Activated CD4-positive, alpha-beta memory T cell treated with anti-CD3 and anti-CD28 coated beads, Interleukin-2, amount 10 ng/mL, durations not matched to agents 7 days and 5 days (primary cell): ENCODE results near the gene MYLK. TPM values are rescaled to one million over a fixed set of nuclear protein-coding genes. Genes with fewer than 3 reads are reported as not detected.

Experiments
- CTCF ChIA-PET: fragments of 350-600 bp; sonication (Branson Sonifier 250); formaldehyde crosslinking; loops from one replicate; lab custom pipeline; 2021; ENCODE audit warnings: antibody characterized with exemption, inconsistent platforms; lab: Charles Lee
- POLR2A ChIA-PET: fragments of 350-600 bp; sonication (Branson Sonifier 250); formaldehyde crosslinking; loops from one replicate; lab custom pipeline; 2021; ENCODE audit warnings: antibody characterized with exemption; lab: Charles Lee
- DNase-seq: peaks from one replicate; pipeline ENCODE4 v3.0.0-alpha.2; 2020
- H3K27ac Mint-ChIP-seq: one replicate; pipeline ENCODE4 v1.8.0; 2021; ENCODE audit warnings: mild to moderate bottlenecking, mixed read lengths
- H3K27me3 Mint-ChIP-seq: one replicate; pipeline ENCODE4 v1.8.0; 2021; ENCODE audit warnings: mixed read lengths
- H3K36me3 Mint-ChIP-seq: one replicate; pipeline ENCODE4 v1.8.0; 2021; ENCODE audit warnings: low read depth, mixed read lengths
- H3K4me1 Mint-ChIP-seq: one replicate; pipeline ENCODE4 v1.8.0; 2021; ENCODE audit warnings: mixed read lengths
- H3K4me3 Mint-ChIP-seq: one replicate; pipeline ENCODE4 v1.8.0; 2021; ENCODE audit warnings: mild to moderate bottlenecking, mixed read lengths
- H3K9me3 Mint-ChIP-seq: one replicate; pipeline ENCODE4 v1.8.0; 2021; ENCODE audit warnings: mixed read lengths
- total RNA-seq, 2 experiments: library from RNA; stranded (reverse); gene quantifications; one replicate each; pipeline ENCODE4 v1.2.3, GENCODE V29; 2021

The MYLK gene
- total RNA-seq, 2 experiments from 2014 or later: 0.50 to 0.68 TPM

- Mint-ChIP-seq H3K9me3 (no peaks in the 10 kb centered on the region), H3K36me3 (no peaks in the 10 kb centered on the region), H3K27ac (no peak overlapping the region), H3K27me3 (peaks cover 6% of the 10 kb centered on the region), H3K4me3 (no peak overlapping the region), H3K4me1 (no peaks in the 10 kb centered on the region)
- POLR2A ChIA-PET: no interaction called here
- no peak for DNase-seq
- CTCF ChIA-PET: no interaction called here
Observed at GRCh38 chr3:123694366-123695087, 189.6 kb downstream of the MYLK start.

- CTCF ChIA-PET: no interaction called here
- POLR2A ChIA-PET: no interaction called here
- Mint-ChIP-seq H3K27me3 (peaks cover 6% of the 10 kb centered on the region), H3K27ac (no peak overlapping the region), H3K36me3 (no peaks in the 10 kb centered on the region), H3K4me3 (no peak overlapping the region), H3K9me3 (no peaks in the 10 kb centered on the region), H3K4me1 (no peaks in the 10 kb centered on the region)
- DNase-seq: no peak
Observed at GRCh38 chr3:123693584-123694190, 190.4 kb downstream of the MYLK start.

GRCh38 chr3:123692671-123693070, 191.5 kb downstream of the MYLK start:
- ChIA-PET POLR2A (no interaction called here), CTCF (no interaction called here)
- H3K9me3 Mint-ChIP-seq: no peaks in the 10 kb centered on the region
- H3K4me3 Mint-ChIP-seq: no peak overlapping the region
- H3K4me1 Mint-ChIP-seq: no peaks in the 10 kb centered on the region
- peaks cover 6% of the 10 kb centered on the region for H3K27me3 Mint-ChIP-seq
- H3K36me3 Mint-ChIP-seq: no peaks in the 10 kb centered on the region
- DNase-seq: no peak
- no peak overlapping the region for H3K27ac Mint-ChIP-seq

- no peak for DNase-seq
- H3K27ac Mint-ChIP-seq: no peak overlapping the region
- ChIA-PET POLR2A (no interaction called here), CTCF (no interaction called here)
- H3K9me3 Mint-ChIP-seq: no peaks in the 10 kb centered on the region
- no peak overlapping the region for H3K4me3 Mint-ChIP-seq
- peaks cover 6% of the 10 kb centered on the region for H3K27me3 Mint-ChIP-seq
- no peaks in the 10 kb centered on the region for H3K36me3 Mint-ChIP-seq
- H3K4me1 Mint-ChIP-seq: no peaks in the 10 kb centered on the region
Observed at GRCh38 chr3:123692041-123692440, 192.1 kb downstream of the MYLK start.

- POLR2A ChIA-PET: no interaction called here
- CTCF ChIA-PET: no interaction called here
- Mint-ChIP-seq H3K27ac (no peak overlapping the region), H3K4me3 (no peak overlapping the region), H3K27me3 (peaks cover 6% of the 10 kb centered on the region), H3K36me3 (no peaks in the 10 kb centered on the region), H3K4me1 (no peaks in the 10 kb centered on the region), H3K9me3 (no peaks in the 10 kb centered on the region)
- DNase-seq: no peak
Observed at GRCh38 chr3:123689831-123690230, 194.3 kb downstream of the MYLK start.

GRCh38 chr3:123688241-123688747, 195.8 kb downstream of the MYLK start:
- no peaks in the 10 kb centered on the region for H3K9me3 Mint-ChIP-seq
- H3K27me3 Mint-ChIP-seq: peaks cover 6% of the 10 kb centered on the region
- H3K36me3 Mint-ChIP-seq: no peaks in the 10 kb centered on the region
- no peak for DNase-seq
- CTCF ChIA-PET: no interaction called here
- H3K4me3 Mint-ChIP-seq: no peak overlapping the region
- H3K27ac Mint-ChIP-seq: no peak overlapping the region
- no peaks in the 10 kb centered on the region for H3K4me1 Mint-ChIP-seq
- POLR2A ChIA-PET: no interaction called here

- no peaks in the 10 kb centered on the region for H3K36me3 Mint-ChIP-seq
- peaks cover 6% of the 10 kb centered on the region for H3K27me3 Mint-ChIP-seq
- no peaks in the 10 kb centered on the region for H3K9me3 Mint-ChIP-seq
- no peaks in the 10 kb centered on the region for H3K4me1 Mint-ChIP-seq
- H3K4me3 Mint-ChIP-seq: no peak overlapping the region
- no peak overlapping the region for H3K27ac Mint-ChIP-seq
- CTCF ChIA-PET: interaction anchor here (0.7 kb wide), 1 partner anchor 28 kb away, joined by 4 read pairs; no protein-coding TSS in a partner anchor
- no peak for DNase-seq
- POLR2A ChIA-PET: no interaction called here
Observed at GRCh38 chr3:123687286-123687685, 196.8 kb downstream of the MYLK start.

GRCh38 chr3:123686251-123686650, 197.9 kb downstream of the MYLK start:
- no peaks in the 10 kb centered on the region for H3K36me3 Mint-ChIP-seq
- H3K4me1 Mint-ChIP-seq: no peaks in the 10 kb centered on the region
- no peak overlapping the region for H3K4me3 Mint-ChIP-seq
- H3K27me3 Mint-ChIP-seq: peaks cover 2% of the 10 kb centered on the region
- DNase-seq: no peak
- H3K9me3 Mint-ChIP-seq: no peaks in the 10 kb centered on the region
- ChIA-PET CTCF (no interaction called here), POLR2A (no interaction called here)
- H3K27ac Mint-ChIP-seq: no peak overlapping the region

- ChIA-PET CTCF (no interaction called here), POLR2A (no interaction called here)
- no peak for DNase-seq
- no peak overlapping the region for H3K27ac Mint-ChIP-seq
- no peaks in the 10 kb centered on the region for H3K36me3 Mint-ChIP-seq
- peaks cover 2% of the 10 kb centered on the region for H3K27me3 Mint-ChIP-seq
- no peak overlapping the region for H3K4me3 Mint-ChIP-seq
- no peaks in the 10 kb centered on the region for H3K9me3 Mint-ChIP-seq
- H3K4me1 Mint-ChIP-seq: no peaks in the 10 kb centered on the region
Observed at GRCh38 chr3:123685780-123686179, 198.4 kb downstream of the MYLK start.

GRCh38 chr3:123684636-123685035, 199.5 kb downstream of the MYLK start:
- no peak overlapping the region for H3K27ac Mint-ChIP-seq
- H3K27me3 Mint-ChIP-seq: peaks cover 3% of the 10 kb centered on the region
- ChIA-PET CTCF (no interaction called here), POLR2A (no interaction called here)
- H3K4me3 Mint-ChIP-seq: no peak overlapping the region
- H3K36me3 Mint-ChIP-seq: no peaks in the 10 kb centered on the region
- no peaks in the 10 kb centered on the region for H3K9me3 Mint-ChIP-seq
- DNase-seq: no peak
- H3K4me1 Mint-ChIP-seq: no peaks in the 10 kb centered on the region

GRCh38 chr3:123684209-123684608, 199.9 kb downstream of the MYLK start:
- H3K36me3 Mint-ChIP-seq: no peaks in the 10 kb centered on the region
- no peak overlapping the region for H3K27ac Mint-ChIP-seq
- POLR2A ChIA-PET: no interaction called here
- DNase-seq: no peak
- H3K27me3 Mint-ChIP-seq: peaks cover 3% of the 10 kb centered on the region
- H3K4me3 Mint-ChIP-seq: no peak overlapping the region
- CTCF ChIA-PET: no interaction called here
- no peaks in the 10 kb centered on the region for H3K4me1 Mint-ChIP-seq
- H3K9me3 Mint-ChIP-seq: no peaks in the 10 kb centered on the region

- H3K36me3 Mint-ChIP-seq: no peaks in the 10 kb centered on the region
- H3K4me3 Mint-ChIP-seq: no peak overlapping the region
- CTCF ChIA-PET: no interaction called here
- peaks cover 4% of the 10 kb centered on the region for H3K27me3 Mint-ChIP-seq
- POLR2A ChIA-PET: no interaction called here
- no peaks in the 10 kb centered on the region for H3K4me1 Mint-ChIP-seq
- no peak overlapping the region for H3K27ac Mint-ChIP-seq
- DNase-seq: no peak
- no peaks in the 10 kb centered on the region for H3K9me3 Mint-ChIP-seq
Observed at GRCh38 chr3:123683505-123684154, 200.5 kb downstream of the MYLK start.

GRCh38 chr3:123682781-123683504, 201.2 kb downstream of the MYLK start:
- Mint-ChIP-seq H3K27me3 (peaks cover 10% of the 10 kb centered on the region), H3K36me3 (no peaks in the 10 kb centered on the region), H3K4me3 (no peak overlapping the region), H3K4me1 (no peaks in the 10 kb centered on the region), H3K9me3 (no peaks in the 10 kb centered on the region), H3K27ac (no peak overlapping the region)
- ChIA-PET CTCF (no interaction called here), POLR2A (no interaction called here)
- DNase-seq: no peak
